Tibial artery (tissue), 4 donors: ENCODE data around the gene MPP1.

Experiments used
- DNase-seq, 2 donors: peaks; one replicate each; pipeline ENCODE4 v3.0.0-alpha.2; 2019
- H3K27ac ChIP-seq, 2 donors: fragments of 200-600 bp; sonication (generic) in 1 of 2; 1 replicate in 1 of 2; 2 replicates in 1 of 2; pipeline ENCODE4 v1.5.1; 2018 to 2019; ENCODE audit warnings: mild to moderate bottlenecking in 1 of 2
- H3K27me3 ChIP-seq, 2 donors: fragments of 200-600 bp; sonication (generic) in 1 of 2; one replicate each; pipeline versions ENCODE4 v1.5.1 to v1.6.0; 2016 to 2019
- H3K36me3 ChIP-seq, 3 donors: fragments of 200-600 bp; sonication (generic) in 2 of 3; one replicate each; pipeline ENCODE4 v1.5.1; 2016 to 2019; ENCODE audit warnings: mild to moderate bottlenecking in 2 of 3
- H3K4me1 ChIP-seq, 4 donors: fragments of 200-600 bp; sonication (generic) in 2 of 4; 1 replicate in 3 of 4; 2 replicates in 1 of 4; pipeline ENCODE4 v1.5.1; 2016 to 2019
- H3K4me3 ChIP-seq, 2 donors: fragments of 200-600 bp; sonication (generic) in 1 of 2; 1 replicate in 1 of 2; 2 replicates in 1 of 2; pipeline ENCODE4 v1.5.1; 2018 to 2019; ENCODE audit warnings: mild to moderate bottlenecking in 2 of 2
- H3K9me3 ChIP-seq, 3 donors: fragments of 200-600 bp; sonication (generic) in 1 of 3; one replicate each; pipeline ENCODE4 v1.5.1; 2016 to 2019
- intact Hi-C: fragments of 100-400 bp; cut with DNase I; formaldehyde crosslinking; loops from one replicate; pipeline ENCODE4 v1.15.0; 2023; ENCODE audit warnings: low total_unique reads
- TF ChIP-seq, protein P1 (sequence below), 2 experiments: fragments of 200-600 bp in 1 of 2; fragments of 450-650 bp in 1 of 2; IDR thresholded peaks; one replicate each; pipeline ENCODE4 v1.5.1; 2017 to 2019; ENCODE audit warnings: antibody characterized with exemption in 2 of 2, mild to moderate bottlenecking in 1 of 2, moderate library complexity in 1 of 2

Gene MPP1

DNA sequence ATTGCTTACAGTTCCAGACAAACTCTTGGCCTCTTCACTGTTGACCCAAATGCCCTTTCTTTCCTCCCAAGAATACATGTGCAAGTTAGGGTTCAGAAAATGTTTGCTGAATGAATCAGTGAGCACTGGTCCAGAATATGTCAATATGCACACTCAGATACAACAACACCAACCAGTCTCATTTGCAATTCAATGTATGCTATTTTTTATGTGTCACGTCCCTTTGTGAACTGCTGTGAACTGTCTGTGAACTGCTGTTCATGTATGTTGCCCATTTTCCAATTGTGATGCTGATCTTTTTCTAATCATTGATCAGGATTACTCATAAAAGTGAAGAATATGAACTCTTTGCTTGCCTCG, 72.2 kb downstream of the MPP1 start:
- Histone ChIP-seq H3K9me3 (no peaks in the 10 kb centered on the region), H3K27ac (peak overlapping the region; percentile 47 to 74), H3K27me3 (no peaks in the 10 kb centered on the region), H3K4me3 (no peak overlapping the region), H3K36me3 (no peaks in the 10 kb centered on the region), H3K4me1 (peaks cover 0 to 100% (median 45%) of the 10 kb centered on the region in 4 donors)
- TF ChIP-seq, protein P1, sequence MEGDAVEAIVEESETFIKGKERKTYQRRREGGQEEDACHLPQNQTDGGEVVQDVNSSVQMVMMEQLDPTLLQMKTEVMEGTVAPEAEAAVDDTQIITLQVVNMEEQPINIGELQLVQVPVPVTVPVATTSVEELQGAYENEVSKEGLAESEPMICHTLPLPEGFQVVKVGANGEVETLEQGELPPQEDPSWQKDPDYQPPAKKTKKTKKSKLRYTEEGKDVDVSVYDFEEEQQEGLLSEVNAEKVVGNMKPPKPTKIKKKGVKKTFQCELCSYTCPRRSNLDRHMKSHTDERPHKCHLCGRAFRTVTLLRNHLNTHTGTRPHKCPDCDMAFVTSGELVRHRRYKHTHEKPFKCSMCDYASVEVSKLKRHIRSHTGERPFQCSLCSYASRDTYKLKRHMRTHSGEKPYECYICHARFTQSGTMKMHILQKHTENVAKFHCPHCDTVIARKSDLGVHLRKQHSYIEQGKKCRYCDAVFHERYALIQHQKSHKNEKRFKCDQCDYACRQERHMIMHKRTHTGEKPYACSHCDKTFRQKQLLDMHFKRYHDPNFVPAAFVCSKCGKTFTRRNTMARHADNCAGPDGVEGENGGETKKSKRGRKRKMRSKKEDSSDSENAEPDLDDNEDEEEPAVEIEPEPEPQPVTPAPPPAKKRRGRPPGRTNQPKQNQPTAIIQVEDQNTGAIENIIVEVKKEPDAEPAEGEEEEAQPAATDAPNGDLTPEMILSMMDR (IDR thresholded peaks at IDR 0.05) = no peak
- intact Hi-C loops = no loop called here
- DNase-seq = no peak

DNA sequence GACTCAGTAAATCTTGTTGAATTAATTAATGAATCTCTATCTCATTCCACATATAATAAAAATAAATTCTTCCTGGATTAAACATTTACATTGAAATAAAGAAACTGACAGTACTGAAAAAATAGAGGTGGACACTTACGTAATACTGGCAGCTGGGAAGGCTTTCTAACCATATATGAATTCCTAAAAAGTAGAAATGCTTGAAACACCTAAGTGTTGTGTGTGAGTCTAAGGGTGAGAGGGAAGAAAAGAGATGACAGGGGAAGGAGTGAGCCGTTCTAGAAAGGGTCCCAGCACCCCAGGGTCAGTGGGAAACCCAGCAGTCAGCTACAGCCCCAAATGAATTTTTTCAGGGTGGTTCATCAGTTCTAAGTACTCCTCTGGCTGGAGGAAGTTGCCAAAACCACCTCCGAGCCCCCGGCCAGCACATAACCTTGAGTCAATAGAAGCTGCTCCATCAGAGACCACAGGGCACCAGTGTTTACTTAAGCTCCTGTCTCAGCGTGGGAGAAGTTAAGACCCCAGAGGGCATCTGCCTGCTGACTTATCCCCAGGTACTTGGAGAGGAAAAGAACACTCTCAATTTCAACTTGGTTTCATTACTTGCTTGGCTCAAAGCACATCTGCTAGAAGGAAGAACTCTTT, 72.7 kb downstream of the MPP1 start:
- Histone ChIP-seq H3K36me3 (no peaks in the 10 kb centered on the region), H3K4me3 (no peak overlapping the region), H3K27ac (peak overlapping the region; percentile 47 to 74), H3K27me3 (no peaks in the 10 kb centered on the region), H3K4me1 (peaks cover 0 to 100% (median 46%) of the 10 kb centered on the region in 4 donors), H3K9me3 (no peaks in the 10 kb centered on the region)
- DNase-seq = no peak
- TF ChIP-seq, protein P1 (IDR thresholded peaks at IDR 0.05) = no peak
- intact Hi-C loops = no loop called here

DNA sequence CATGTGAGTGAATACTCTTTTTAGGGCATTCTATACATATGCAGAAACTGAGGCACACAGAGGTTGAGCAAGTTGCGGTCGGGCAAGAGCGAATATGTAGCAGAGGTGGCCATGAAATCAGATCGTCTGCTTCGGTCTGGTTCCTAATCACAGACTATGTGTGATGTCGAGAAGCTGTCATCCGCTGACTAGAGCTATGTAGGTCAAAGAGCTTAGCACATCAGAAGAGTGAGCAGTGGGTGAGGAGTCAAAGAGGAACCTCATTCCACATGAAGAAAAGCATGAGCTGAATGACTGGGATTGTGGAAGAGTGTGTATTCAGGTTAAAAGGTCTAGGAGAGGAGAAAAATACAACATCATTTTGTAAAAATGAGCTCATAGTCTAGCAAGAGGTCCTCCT, 73.4 kb downstream of the MPP1 start:
- intact Hi-C loops = no loop called here
- Histone ChIP-seq H3K4me1 (peaks cover 0 to 100% (median 49%) of the 10 kb centered on the region in 4 donors), H3K27me3 (no peaks in the 10 kb centered on the region), H3K27ac (peak overlapping the region in 1 of 2 donors; percentile 74), H3K9me3 (no peaks in the 10 kb centered on the region), H3K4me3 (no peak overlapping the region), H3K36me3 (no peaks in the 10 kb centered on the region)
- TF ChIP-seq, protein P1 (IDR thresholded peaks at IDR 0.05) = no peak
- DNase-seq = no peak

DNA sequence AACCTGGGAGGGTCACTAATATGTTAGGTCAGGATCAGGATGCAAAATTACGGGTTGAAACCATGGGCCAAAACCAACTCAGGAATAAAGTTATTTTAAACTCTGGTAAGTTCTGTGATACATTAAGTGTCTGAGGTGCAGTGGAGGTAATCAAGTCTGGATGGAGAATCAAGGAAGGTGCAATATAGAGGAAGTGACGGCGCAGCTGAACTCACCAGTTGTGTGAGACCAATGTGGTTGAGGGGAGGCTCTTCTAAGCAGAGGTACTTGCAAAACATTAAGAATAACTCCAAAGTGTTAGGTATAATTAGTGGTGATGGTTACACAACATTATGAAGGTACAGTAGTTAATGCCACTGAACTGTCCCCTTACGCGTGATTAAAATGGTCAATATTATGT, 74.1 kb downstream of the MPP1 start:
- no peaks in the 10 kb centered on the region for H3K27me3 ChIP-seq
- TF ChIP-seq, protein P1 (IDR thresholded peaks at IDR 0.05) = no peak
- H3K9me3 ChIP-seq = no peaks in the 10 kb centered on the region
- peak overlapping the region in 1 of 2 donors; percentile 65 for H3K27ac ChIP-seq
- DNase-seq = no peak
- no peak overlapping the region for H3K4me3 ChIP-seq
- no peaks in the 10 kb centered on the region for H3K36me3 ChIP-seq
- peaks cover 0 to 98% (median 49%) of the 10 kb centered on the region in 4 donors for H3K4me1 ChIP-seq
- intact Hi-C loops = no loop called here

DNA sequence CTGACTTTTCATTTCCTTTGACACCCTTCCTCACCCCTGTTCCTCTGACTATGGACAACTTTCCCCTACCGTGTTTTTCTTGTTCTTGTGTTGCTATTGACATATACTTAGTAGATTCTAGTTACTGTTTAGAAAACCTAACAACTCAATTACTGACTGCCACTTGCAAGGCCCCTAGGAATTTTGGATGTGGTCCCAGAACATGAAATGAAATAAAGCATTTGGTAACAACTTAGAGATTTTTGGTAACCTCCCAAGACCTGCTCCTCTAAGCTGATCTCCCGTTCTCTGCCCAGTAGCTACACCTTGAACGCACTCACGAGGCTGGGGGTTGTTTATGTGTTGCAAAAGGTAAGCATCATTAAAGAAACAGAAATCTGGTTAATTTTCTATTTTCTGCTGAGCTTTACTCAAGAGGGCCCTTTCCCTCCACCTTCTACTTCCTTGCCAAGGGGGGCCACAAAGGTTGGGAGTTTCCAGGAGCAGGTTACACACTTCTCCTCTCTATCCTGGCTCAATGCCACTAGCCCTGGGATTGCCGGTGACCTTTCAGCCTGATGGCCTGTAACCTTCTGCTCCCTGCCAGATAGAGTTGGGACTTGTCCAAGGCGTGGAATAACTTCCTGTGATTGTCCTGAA, 74.9 kb downstream of the MPP1 start:
- no peak overlapping the region for H3K4me3 ChIP-seq
- no peak for DNase-seq
- TF ChIP-seq, protein P1 (IDR thresholded peaks at IDR 0.05) = no peak
- H3K36me3 ChIP-seq = no peaks in the 10 kb centered on the region
- peak overlapping the region; percentile 33 to 65 for H3K27ac ChIP-seq
- no peaks in the 10 kb centered on the region for H3K27me3 ChIP-seq
- H3K9me3 ChIP-seq = no peaks in the 10 kb centered on the region
- intact Hi-C loops = no loop called here
- H3K4me1 ChIP-seq = peaks cover 0 to 90% (median 43%) of the 10 kb centered on the region in 4 donors
